D341Med (cell line): ENCODE data around the gene OR1L4.

Experiments used
- DNase-seq: peaks from one replicate; pipeline ENCODE4 v3.0.0; 2012; ENCODE audit warnings: low spot score

Gene OR1L4

DNA sequence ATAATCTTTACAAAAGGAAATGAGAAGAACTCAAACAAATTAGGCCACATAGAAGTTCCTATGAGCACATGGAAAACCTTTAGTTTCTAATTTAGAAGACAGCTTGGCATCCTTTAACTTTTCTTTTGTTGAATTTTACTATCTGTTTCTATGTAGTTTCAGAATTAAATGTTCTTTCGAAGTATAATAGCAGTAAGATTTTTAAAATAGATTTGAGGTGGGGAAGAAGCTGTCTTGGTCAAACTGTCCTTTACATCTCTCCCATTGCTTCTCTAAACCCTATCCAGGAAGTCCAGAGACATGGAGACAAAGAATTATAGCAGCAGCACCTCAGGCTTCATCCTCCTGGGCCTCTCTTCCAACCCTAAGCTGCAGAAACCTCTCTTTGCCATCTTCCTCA lies at the start of gene OR1L4:
Gene OR1L4 (plus strand): TSS at position 301 of the 400 bp plus-strand sequence. CDS start 0 bp downstream, at position 301.
- no peak for DNase-seq

- DNase-seq, result no peak
Observed at GRCh38 chr9:122684851-122685250, 38.9 kb upstream of the OR1L4 start.

GRCh38 chr9:122695696-122696095 lies 28.1 kb upstream of the OR1L4 start:
- no peak for DNase-seq

DNA sequence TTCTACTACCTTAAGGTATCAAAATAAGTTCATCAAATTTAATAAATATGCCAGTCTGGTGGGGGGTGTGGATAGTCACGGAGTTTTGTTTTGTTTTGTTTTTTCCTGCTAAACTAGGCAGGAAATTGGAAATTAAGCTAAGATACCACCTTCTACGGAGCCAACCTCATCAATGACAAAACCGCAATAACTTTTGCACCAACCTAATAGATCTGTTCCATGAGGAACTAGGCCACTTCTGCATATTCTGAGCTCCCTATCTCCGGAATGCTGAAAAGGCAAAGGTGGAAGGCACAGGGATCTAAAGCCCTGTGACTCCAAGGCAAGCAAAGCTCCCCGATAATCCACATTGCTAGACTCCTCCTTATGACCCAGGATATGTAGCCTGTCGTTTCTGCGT lies 5.8 kb upstream of the OR1L4 start:
- DNase-seq, result no peak

- no peak for DNase-seq
Observed at GRCh38 chr9:122719218-122719617, 4.6 kb upstream of the OR1L4 start.

DNA sequence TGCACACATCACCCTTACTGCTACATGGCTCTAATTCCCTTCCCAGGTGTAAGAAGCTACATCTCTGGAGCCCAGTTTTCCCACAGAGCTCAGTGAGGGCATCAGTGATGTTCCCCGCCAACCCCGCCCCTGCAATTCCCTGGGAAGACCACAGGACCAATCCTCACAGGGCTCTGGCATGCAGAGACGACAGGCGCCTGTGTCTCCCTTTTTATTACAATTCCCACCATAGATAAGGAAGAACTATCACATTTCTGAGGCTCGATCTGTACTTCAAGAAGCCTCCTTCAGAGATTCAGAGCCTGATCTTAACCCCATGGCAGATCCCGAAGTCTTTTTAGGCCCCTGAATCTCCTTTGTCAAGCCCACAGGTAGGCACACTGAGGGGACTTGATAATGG lies 18.2 kb downstream of the OR1L4 start, which contains the start of gene OR1L6:
Gene OR1L6 (plus strand): TSS at position 301 of the 400 bp plus-strand sequence. CDS start 7,545 bp downstream, outside the sequence.
- DNase-seq, result no peak

DNA sequence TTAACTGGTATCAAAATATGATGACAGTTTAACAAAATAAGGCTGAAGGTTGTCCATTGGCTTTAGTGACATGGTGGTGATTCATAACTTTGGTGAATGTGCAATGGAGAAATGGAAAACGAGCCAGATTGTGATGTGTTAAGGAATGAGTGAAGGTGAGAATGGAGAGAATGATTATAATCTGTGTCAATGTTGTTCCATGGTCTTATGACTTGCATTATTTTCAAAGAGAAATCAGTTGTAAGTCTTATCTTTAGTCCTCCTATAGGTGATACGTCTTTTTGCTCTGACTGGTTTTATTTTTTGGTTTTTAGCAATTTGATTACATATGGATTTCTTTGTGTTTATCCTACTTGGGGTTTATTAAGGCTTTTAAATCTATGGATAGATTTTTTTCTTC lies 31.0 kb downstream of the OR1L4 start:
- DNase-seq, result no peak

DNA sequence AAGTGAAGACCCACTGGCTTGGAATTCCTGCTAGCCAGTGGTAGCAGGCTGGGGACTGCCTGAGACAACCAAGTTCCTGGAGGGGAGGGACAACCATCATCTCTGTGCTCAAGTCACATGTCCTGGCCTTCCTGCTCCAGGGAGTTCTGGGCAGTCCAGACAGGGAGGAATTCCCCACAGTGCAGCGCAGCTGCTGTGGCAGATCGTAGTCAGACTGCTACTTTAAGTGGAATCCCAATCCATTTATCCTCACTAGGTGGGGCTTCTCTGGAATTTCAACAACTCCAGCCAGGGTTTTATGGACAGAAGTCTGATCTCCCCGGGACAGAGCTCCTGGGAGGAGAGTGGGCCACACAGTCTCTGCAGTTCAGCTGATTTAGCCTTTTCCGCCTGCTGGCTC lies 44.0 kb downstream of the OR1L4 start:
- DNase-seq, result no peak
